Tibial artery (tissue), 4 donors: ENCODE measurements around the gene CALML4.

Source experiments
- DNase-seq, 2 donors: peaks; one replicate each; pipeline ENCODE4 v3.0.0-alpha.2; 2019
- H3K27ac ChIP-seq, 2 donors: fragments of 200-600 bp; sonication (generic) in 1 of 2; 1 replicate in 1 of 2; 2 replicates in 1 of 2; pipeline ENCODE4 v1.5.1; 2018 to 2019; ENCODE audit warnings: mild to moderate bottlenecking in 1 of 2
- H3K27me3 ChIP-seq, 2 donors: fragments of 200-600 bp; sonication (generic) in 1 of 2; one replicate each; pipeline versions ENCODE4 v1.5.1 to v1.6.0; 2016 to 2019
- H3K36me3 ChIP-seq, 3 donors: fragments of 200-600 bp; sonication (generic) in 2 of 3; one replicate each; pipeline ENCODE4 v1.5.1; 2016 to 2019; ENCODE audit warnings: mild to moderate bottlenecking in 2 of 3
- H3K4me1 ChIP-seq, 4 donors: fragments of 200-600 bp; sonication (generic) in 2 of 4; 1 replicate in 3 of 4; 2 replicates in 1 of 4; pipeline ENCODE4 v1.5.1; 2016 to 2019
- H3K4me3 ChIP-seq, 2 donors: fragments of 200-600 bp; sonication (generic) in 1 of 2; 1 replicate in 1 of 2; 2 replicates in 1 of 2; pipeline ENCODE4 v1.5.1; 2018 to 2019; ENCODE audit warnings: mild to moderate bottlenecking in 2 of 2
- H3K9me3 ChIP-seq, 3 donors: fragments of 200-600 bp; sonication (generic) in 1 of 3; one replicate each; pipeline ENCODE4 v1.5.1; 2016 to 2019
- intact Hi-C: fragments of 100-400 bp; cut with DNase I; formaldehyde crosslinking; loops from one replicate; pipeline ENCODE4 v1.15.0; 2023; ENCODE audit warnings: low total_unique reads
- TF ChIP-seq, protein P1 (sequence below), 2 experiments: fragments of 200-600 bp in 1 of 2; fragments of 450-650 bp in 1 of 2; IDR thresholded peaks; one replicate each; pipeline ENCODE4 v1.5.1; 2017 to 2019; ENCODE audit warnings: antibody characterized with exemption in 2 of 2, mild to moderate bottlenecking in 1 of 2, moderate library complexity in 1 of 2

CALML4 gene

DNA sequence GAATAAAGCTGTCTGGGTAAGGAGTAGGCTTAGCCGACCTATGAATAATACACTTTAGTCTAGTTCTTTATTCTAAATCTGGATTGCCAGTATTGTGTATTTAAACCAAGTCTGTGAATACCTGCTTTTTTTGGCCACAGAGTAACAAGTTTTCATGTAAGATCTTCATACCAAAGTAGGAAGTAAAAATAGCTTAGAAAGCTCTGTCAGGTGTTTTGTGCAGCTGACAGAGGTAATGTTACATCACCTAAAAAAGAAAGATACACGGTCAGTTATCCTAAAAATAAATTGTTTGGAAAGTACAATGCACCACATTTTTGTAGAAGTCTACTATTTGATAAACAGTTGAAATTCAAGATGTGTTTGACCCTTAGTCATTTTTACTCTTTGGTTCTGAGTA, 16.5 kb downstream of the CALML4 start:
- H3K9me3 ChIP-seq: no peaks in the 10 kb centered on the region
- peaks cover 16 to 41% (median 39%) of the 10 kb centered on the region in 3 donors for H3K36me3 ChIP-seq
- TF ChIP-seq, protein P1, sequence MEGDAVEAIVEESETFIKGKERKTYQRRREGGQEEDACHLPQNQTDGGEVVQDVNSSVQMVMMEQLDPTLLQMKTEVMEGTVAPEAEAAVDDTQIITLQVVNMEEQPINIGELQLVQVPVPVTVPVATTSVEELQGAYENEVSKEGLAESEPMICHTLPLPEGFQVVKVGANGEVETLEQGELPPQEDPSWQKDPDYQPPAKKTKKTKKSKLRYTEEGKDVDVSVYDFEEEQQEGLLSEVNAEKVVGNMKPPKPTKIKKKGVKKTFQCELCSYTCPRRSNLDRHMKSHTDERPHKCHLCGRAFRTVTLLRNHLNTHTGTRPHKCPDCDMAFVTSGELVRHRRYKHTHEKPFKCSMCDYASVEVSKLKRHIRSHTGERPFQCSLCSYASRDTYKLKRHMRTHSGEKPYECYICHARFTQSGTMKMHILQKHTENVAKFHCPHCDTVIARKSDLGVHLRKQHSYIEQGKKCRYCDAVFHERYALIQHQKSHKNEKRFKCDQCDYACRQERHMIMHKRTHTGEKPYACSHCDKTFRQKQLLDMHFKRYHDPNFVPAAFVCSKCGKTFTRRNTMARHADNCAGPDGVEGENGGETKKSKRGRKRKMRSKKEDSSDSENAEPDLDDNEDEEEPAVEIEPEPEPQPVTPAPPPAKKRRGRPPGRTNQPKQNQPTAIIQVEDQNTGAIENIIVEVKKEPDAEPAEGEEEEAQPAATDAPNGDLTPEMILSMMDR (IDR thresholded peaks at IDR 0.05): no peak
- peaks cover 0 to 30% (median 22%) of the 10 kb centered on the region in 4 donors for H3K4me1 ChIP-seq
- DNase-seq: no peak
- H3K27ac ChIP-seq: peak overlapping the region; percentile 55 to 62
- no peaks in the 10 kb centered on the region for H3K27me3 ChIP-seq
- no peak overlapping the region for H3K4me3 ChIP-seq
- intact Hi-C loops: no loop called here

DNA sequence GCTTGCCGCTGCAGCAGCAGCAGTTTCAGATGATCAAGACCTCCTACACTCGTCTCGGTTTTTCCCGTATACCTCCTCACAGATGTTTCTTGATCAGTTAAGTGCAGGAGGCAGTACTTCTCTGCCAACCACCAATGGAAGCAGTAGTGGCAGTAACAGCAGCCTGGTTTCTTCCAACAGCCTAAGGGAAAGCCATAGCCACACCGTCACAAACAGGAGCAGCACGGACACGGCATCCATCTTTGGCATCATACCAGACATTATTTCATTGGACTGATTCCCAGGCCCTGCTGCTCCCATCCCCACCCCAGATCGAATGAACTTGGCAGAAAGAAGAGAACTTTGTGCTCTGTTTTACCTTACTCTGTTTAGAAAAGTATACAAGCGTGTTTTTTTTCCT, 17.6 kb downstream of the CALML4 start:
- intact Hi-C loops: no loop called here
- TF ChIP-seq, protein P1 (IDR thresholded peaks at IDR 0.05): no peak
- Histone ChIP-seq H3K36me3 (peaks cover 16 to 44% (median 42%) of the 10 kb centered on the region in 3 donors), H3K27ac (peak overlapping the region; percentile 55 to 62), H3K27me3 (no peaks in the 10 kb centered on the region), H3K9me3 (no peaks in the 10 kb centered on the region), H3K4me3 (peak overlapping the region in 1 of 2 donors; percentile 12), H3K4me1 (peaks cover 0 to 30% (median 22%) of the 10 kb centered on the region in 4 donors)
- no peak for DNase-seq

DNA sequence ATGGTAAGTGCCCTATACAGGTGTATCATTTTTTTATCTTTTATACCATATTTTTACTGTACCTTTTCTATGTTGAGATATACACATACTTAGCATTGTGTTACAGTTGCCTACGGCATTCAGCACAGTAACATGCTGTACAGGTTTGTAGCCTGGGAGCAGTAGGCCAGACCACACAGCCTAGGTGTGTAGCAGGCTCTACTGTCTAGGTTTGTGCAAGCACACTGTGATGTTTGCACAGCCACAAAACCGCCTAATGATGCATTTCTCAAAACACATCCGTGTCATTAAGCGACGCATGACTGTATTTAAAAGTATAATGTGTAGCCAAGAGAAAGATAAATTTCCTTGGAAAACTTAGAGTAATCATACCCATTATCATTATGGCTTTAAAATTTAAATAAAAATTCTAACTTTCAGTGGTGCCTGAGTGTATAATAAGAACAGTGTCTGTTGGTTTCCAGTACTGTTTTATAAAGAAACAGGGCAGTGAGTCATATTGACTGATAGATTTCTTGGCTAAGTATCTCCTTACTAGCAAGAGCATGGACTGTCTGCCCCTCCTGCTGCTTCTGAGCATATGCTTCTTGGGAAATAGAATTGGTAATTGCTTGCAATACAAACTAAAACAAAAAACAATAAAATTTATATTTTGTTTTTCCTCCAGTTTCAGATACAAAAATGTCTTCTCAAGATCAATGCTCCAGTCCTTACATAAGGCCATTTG, 18.3 kb downstream of the CALML4 start:
- H3K27ac ChIP-seq: peak overlapping the region; percentile 55 to 62
- no peak for DNase-seq
- H3K27me3 ChIP-seq: no peaks in the 10 kb centered on the region
- H3K4me3 ChIP-seq: no peak overlapping the region
- H3K9me3 ChIP-seq: no peaks in the 10 kb centered on the region
- peaks cover 16 to 43% (median 40%) of the 10 kb centered on the region in 3 donors for H3K36me3 ChIP-seq
- TF ChIP-seq, protein P1 (IDR thresholded peaks at IDR 0.05): no peak
- peaks cover 0 to 30% (median 22%) of the 10 kb centered on the region in 4 donors for H3K4me1 ChIP-seq
- intact Hi-C loops: no loop called here

DNA sequence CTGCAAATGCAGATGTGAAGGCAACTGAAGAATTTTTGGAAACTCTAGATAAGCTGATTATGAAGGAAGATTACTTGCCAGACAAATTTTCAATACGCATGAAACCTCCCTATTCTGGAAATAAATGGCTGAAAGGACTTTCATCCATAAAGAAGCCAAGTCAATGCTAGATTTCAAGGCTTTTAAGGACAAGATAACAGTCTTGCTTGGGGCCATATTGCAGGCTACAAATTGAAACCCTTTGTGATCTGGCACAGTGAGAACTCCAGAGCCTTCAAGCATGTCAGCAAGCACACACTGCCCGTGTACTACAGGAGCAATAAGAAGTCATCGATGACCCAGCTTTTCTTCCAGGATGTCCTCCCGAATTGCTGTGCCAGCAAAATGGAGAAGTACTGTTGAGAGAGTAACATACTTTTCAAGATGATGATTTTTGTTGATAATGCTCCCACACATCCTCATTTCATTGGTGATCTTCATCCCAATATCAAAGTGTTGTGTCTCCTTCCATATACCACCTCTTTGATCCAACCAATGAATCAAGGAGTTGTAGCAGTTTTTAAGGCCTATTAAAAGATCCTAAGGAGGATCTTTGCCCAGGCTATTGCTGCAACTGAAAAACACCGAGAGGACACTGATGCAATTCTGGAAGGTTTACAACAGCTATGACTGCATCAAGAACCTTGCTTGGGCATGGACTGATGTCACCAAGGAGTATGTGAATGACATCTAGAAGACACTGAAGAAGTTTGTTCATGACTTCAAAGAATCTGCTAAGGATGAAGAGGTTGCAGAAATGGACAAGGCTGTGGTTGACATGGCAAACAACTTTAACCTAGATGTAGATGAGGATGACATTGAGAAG, 20.3 kb downstream of the CALML4 start:
- H3K27me3 ChIP-seq: no peaks in the 10 kb centered on the region
- H3K9me3 ChIP-seq: no peaks in the 10 kb centered on the region
- no peak for DNase-seq
- peaks cover 25 to 55% (median 48%) of the 10 kb centered on the region in 3 donors for H3K36me3 ChIP-seq
- TF ChIP-seq, protein P1 (IDR thresholded peaks at IDR 0.05): no peak
- H3K27ac ChIP-seq: no peak overlapping the region
- intact Hi-C loops: loop anchor here (5.0 kb wide), 1 partner anchor 548 kb away; no protein-coding TSS in a partner anchor
- H3K4me1 ChIP-seq: peaks cover 0 to 30% (median 22%) of the 10 kb centered on the region in 4 donors
- no peak overlapping the region for H3K4me3 ChIP-seq

DNA sequence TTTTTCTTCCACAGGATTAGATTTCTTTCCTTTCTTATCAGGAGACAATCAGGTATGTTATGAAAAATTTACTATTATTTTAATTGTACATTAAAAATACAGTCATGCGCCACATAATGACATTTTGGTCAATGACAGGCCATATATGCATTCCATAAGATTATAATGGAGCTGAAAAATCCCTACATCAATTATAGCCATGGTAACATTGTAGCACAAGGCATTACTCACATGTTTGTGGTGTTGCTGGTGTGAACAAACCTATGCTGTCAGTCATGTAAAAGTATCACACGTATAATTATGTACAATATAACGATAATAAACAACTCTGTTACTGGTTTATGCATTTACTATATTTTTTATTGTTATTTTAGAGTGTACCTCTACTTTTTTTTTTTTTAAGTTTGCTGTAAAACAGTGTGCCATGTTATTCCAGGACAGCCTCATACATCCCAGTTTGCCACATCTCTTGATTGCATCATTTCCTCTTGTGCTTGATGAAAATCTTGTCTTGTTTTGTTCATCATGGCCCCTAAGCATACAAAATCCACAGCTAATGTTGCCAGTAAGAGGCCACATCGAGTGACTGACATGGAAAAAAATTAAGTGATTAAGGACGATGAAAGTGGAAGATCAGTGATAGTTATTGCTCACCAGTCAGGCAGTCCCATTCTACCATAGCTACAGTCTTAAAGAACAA, 21.4 kb downstream of the CALML4 start:
- H3K4me1 ChIP-seq: peaks cover 0 to 28% (median 21%) of the 10 kb centered on the region in 4 donors
- no peaks in the 10 kb centered on the region for H3K27me3 ChIP-seq
- peaks cover 25 to 61% (median 48%) of the 10 kb centered on the region in 3 donors for H3K36me3 ChIP-seq
- H3K9me3 ChIP-seq: no peaks in the 10 kb centered on the region
- TF ChIP-seq, protein P1 (IDR thresholded peaks at IDR 0.05): no peak
- no peak overlapping the region for H3K4me3 ChIP-seq
- H3K27ac ChIP-seq: no peak overlapping the region
- no peak for DNase-seq
- intact Hi-C loops: loop anchor here (5.0 kb wide), 1 partner anchor 546 kb away; no protein-coding TSS in a partner anchor
